Measurements from ENCODE around the gene RPP40. TPM values are rescaled to one million over a fixed set of nuclear protein-coding genes. Genes with fewer than 3 reads are reported as not detected.

RPP40 gene
- total RNA-seq, 1 donor from 2014 or later, result 9.6 TPM

DNA sequence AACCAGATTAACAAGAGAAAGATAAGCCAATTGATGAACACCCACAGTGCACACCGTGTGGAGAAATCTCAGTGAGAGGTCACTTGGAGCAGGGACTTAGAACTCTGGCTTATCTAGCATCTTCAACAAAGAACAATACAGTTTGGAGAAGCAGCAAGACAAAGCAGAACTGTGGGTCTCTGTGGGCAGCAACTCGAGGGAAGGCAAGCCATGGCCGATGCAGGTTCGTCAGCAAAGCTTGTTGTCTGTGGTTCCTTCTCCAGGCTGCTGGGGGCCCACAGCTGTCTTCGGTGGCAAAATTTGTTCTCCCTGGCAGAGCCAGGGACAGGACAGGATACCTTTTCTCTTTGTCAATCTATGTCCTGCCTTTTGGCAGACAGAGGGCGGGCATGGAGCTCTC lies 22.1 kb downstream of the RPP40 start:
- peaks cover 4% of the 10 kb centered on the region for H3K9me3 Mint-ChIP-seq (ENCODE audit: unreplicated experiment)
- no peak for DNase-seq (ENCODE audit: low spot score)
- TF ChIP-seq, protein P1, sequence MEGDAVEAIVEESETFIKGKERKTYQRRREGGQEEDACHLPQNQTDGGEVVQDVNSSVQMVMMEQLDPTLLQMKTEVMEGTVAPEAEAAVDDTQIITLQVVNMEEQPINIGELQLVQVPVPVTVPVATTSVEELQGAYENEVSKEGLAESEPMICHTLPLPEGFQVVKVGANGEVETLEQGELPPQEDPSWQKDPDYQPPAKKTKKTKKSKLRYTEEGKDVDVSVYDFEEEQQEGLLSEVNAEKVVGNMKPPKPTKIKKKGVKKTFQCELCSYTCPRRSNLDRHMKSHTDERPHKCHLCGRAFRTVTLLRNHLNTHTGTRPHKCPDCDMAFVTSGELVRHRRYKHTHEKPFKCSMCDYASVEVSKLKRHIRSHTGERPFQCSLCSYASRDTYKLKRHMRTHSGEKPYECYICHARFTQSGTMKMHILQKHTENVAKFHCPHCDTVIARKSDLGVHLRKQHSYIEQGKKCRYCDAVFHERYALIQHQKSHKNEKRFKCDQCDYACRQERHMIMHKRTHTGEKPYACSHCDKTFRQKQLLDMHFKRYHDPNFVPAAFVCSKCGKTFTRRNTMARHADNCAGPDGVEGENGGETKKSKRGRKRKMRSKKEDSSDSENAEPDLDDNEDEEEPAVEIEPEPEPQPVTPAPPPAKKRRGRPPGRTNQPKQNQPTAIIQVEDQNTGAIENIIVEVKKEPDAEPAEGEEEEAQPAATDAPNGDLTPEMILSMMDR (IDR thresholded peaks at IDR 0.05; ENCODE audit: unreplicated experiment), result no peak
- H3K36me3 Mint-ChIP-seq (ENCODE audit: low read depth, unreplicated experiment), result peaks cover 5% of the 10 kb centered on the region
- H3K4me3 Mint-ChIP-seq (ENCODE audit: unreplicated experiment), result no peak overlapping the region
- no peak overlapping the region for H3K27ac Mint-ChIP-seq (ENCODE audit: unreplicated experiment)
- peaks cover 4% of the 10 kb centered on the region for H3K27me3 Mint-ChIP-seq (ENCODE audit: unreplicated experiment)
- peaks cover 14% of the 10 kb centered on the region for H3K4me1 Mint-ChIP-seq (ENCODE audit: unreplicated experiment)

DNA sequence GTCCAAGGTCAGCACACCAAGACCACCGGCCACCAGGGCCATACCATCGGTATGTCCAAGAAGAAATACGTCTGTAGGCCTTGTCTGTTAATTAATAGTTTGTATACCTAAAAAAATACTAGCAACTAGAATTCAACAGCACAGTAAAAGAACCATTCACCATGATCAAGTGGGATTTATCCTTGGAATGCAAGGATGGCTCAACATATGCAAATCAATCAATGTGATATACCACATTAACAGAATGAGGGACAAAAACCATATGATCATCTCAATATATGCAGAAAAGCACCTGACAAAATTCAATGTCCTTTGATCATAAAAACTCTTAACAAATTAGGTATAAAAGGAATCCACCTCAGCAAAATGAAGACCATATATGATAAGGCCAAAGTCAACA lies 24.4 kb downstream of the RPP40 start:
- Mint-ChIP-seq H3K36me3 (ENCODE audit: low read depth, unreplicated experiment) (peaks cover 5% of the 10 kb centered on the region), H3K9me3 (ENCODE audit: unreplicated experiment) (peaks cover 4% of the 10 kb centered on the region), H3K27ac (ENCODE audit: unreplicated experiment) (no peak overlapping the region), H3K4me3 (ENCODE audit: unreplicated experiment) (no peak overlapping the region), H3K27me3 (ENCODE audit: unreplicated experiment) (peaks cover 4% of the 10 kb centered on the region), H3K4me1 (ENCODE audit: unreplicated experiment) (peaks cover under 1% of the 10 kb centered on the region)
- no peak for DNase-seq (ENCODE audit: low spot score)
- TF ChIP-seq, protein P1 (IDR thresholded peaks at IDR 0.05; ENCODE audit: unreplicated experiment), result no peak

DNA sequence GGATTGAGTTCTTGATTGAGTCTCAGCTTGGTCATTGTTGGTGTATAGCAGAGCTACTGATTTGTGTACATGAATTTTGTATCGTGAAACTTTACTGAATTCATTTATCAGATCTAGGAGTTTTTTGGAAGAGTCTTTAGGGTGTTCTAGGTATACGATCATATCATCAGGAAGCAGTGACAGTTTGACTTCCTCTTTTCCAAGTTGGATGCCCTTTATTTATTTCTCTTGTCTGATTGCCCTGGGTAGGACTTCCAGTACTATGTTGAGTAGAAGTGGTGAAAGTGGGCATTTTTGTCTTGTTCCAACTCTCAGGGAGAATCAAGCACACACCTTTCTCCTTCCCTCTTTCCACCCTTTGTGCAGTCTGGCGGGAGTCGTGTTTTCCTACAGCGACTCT lies 26.4 kb downstream of the RPP40 start:
- DNase-seq (ENCODE audit: low spot score), result no peak
- H3K4me3 Mint-ChIP-seq (ENCODE audit: unreplicated experiment), result no peak overlapping the region
- H3K27me3 Mint-ChIP-seq (ENCODE audit: unreplicated experiment), result peaks cover 4% of the 10 kb centered on the region
- H3K27ac Mint-ChIP-seq (ENCODE audit: unreplicated experiment), result no peak overlapping the region
- TF ChIP-seq, protein P1 (IDR thresholded peaks at IDR 0.05; ENCODE audit: unreplicated experiment), result no peak
- H3K36me3 Mint-ChIP-seq (ENCODE audit: low read depth, unreplicated experiment), result peaks cover 5% of the 10 kb centered on the region
- H3K4me1 Mint-ChIP-seq (ENCODE audit: unreplicated experiment), result no peaks in the 10 kb centered on the region
- peaks cover 4% of the 10 kb centered on the region for H3K9me3 Mint-ChIP-seq (ENCODE audit: unreplicated experiment)

DNA sequence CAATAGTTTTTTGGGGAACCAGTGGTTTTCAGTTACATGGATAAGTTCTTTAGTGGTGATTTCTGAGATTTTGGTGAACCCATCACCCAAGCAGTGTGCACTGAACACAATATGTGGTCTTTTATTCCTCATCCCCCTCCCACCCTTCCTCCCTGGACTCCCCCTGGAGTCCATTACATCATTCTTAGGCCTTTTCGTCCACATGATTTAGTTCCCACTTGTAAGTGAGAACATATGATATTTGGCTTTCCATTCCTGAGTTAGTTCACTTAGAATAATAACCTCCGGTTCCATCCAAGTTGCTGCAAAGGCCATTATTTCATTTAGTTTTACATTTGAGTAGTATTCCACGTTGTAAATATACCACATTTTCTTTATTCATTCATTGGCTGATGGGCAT lies 28.3 kb downstream of the RPP40 start:
- no peak for DNase-seq (ENCODE audit: low spot score)
- H3K9me3 Mint-ChIP-seq (ENCODE audit: unreplicated experiment), result peaks cover 4% of the 10 kb centered on the region
- TF ChIP-seq, protein P1 (IDR thresholded peaks at IDR 0.05; ENCODE audit: unreplicated experiment), result no peak
- H3K36me3 Mint-ChIP-seq (ENCODE audit: low read depth, unreplicated experiment), result peaks cover 5% of the 10 kb centered on the region
- H3K4me3 Mint-ChIP-seq (ENCODE audit: unreplicated experiment), result no peak overlapping the region
- no peak overlapping the region for H3K27ac Mint-ChIP-seq (ENCODE audit: unreplicated experiment)
- peaks cover 11% of the 10 kb centered on the region for H3K27me3 Mint-ChIP-seq (ENCODE audit: unreplicated experiment)
- no peaks in the 10 kb centered on the region for H3K4me1 Mint-ChIP-seq (ENCODE audit: unreplicated experiment)

DNA sequence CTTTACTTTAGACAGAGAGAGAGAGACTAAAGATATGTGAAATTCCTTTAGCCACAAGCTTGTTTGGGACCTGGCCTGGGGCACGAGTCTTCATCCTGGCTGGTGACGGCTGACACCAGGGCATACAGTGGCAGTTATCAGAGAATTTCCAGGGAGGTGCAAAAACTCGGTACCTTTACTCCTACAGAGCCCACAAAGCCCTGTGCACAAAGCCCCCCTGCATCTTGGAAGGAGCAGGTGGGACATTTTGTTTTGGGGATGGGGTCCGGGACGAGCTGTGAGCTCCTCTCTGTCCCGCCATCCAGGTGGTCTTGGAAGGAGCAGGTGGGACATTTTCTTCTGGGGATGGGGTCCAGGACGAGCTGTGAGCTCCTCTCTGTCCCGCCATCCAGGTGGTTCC lies 28.9 kb downstream of the RPP40 start:
- peaks cover 9% of the 10 kb centered on the region for H3K27me3 Mint-ChIP-seq (ENCODE audit: unreplicated experiment)
- H3K9me3 Mint-ChIP-seq (ENCODE audit: unreplicated experiment), result peaks cover 4% of the 10 kb centered on the region
- no peak overlapping the region for H3K27ac Mint-ChIP-seq (ENCODE audit: unreplicated experiment)
- TF ChIP-seq, protein P1 (IDR thresholded peaks at IDR 0.05; ENCODE audit: unreplicated experiment), result no peak
- no peak overlapping the region for H3K4me3 Mint-ChIP-seq (ENCODE audit: unreplicated experiment)
- no peak for DNase-seq (ENCODE audit: low spot score)
- peaks cover 5% of the 10 kb centered on the region for H3K36me3 Mint-ChIP-seq (ENCODE audit: low read depth, unreplicated experiment)
- H3K4me1 Mint-ChIP-seq (ENCODE audit: unreplicated experiment), result no peaks in the 10 kb centered on the region
